Cardiac muscle cell (in vitro differentiated cells and primary cell): Measurements from ENCODE around the gene BIRC2. TPM values are rescaled to one million over a fixed set of nuclear protein-coding genes. Genes with fewer than 3 reads are reported as not detected.

ENCODE experiments used
- DNase-seq, 2 donors: peaks; one replicate each; pipeline versions ENCODE4 v3.0.0 to v3.0.0-alpha.2; 2010 to 2017; ENCODE audit warnings: low read depth in 1 of 2, low spot score in 1 of 2
- H3K27ac ChIP-seq: fragments of 200-600 bp; sonication (generic); 2 replicates; pipeline ENCODE4 v1.5.1; 2016
- H3K27me3 ChIP-seq: fragments of 200-600 bp; sonication (generic); 2 replicates; pipeline ENCODE4 v1.6.0; 2016; ENCODE audit warnings: control low read depth
- H3K36me3 ChIP-seq: fragments of 200-600 bp; sonication (generic); 2 replicates; pipeline ENCODE4 v1.5.1; 2016; ENCODE audit warnings: control low read depth
- H3K4me1 ChIP-seq: fragments of 200-600 bp; sonication (generic); 2 replicates; pipeline ENCODE4 v1.8.1; 2017; ENCODE audit warnings: low read depth, mild to moderate bottlenecking, mixed run types
- H3K4me3 ChIP-seq: fragments of 200-600 bp; sonication (generic); 2 replicates; pipeline ENCODE4 v1.5.1; 2016; ENCODE audit warnings: mild to moderate bottlenecking
- H3K9me3 ChIP-seq: fragments of 200-600 bp; sonication (generic); 2 replicates; pipeline ENCODE4 v1.5.1; 2017; ENCODE audit warnings: low read depth, mild to moderate bottlenecking, control low read depth
- CTCF ChIP-seq: IDR thresholded peaks from 2 replicates; pipeline ENCODE4 v1.5.1; 2012; ENCODE audit warnings: low read depth, mild to moderate bottlenecking, low read length
- polyA plus RNA-seq: library from polyadenylated mRNA; unstranded; fragments of >200 nt; fragmentation: Nextera tagmentation; extraction: Ambion mirVana; gene quantifications from 2 replicates; pipeline ENCODE4 v1.2.1, GENCODE V29; 2016
- total RNA-seq: library from RNA; depleted of rRNA; stranded (reverse); fragments of >200 nt; gene quantifications from 2 replicates; pipeline ENCODE4 v1.2.3, GENCODE V29; 2016

The BIRC2 gene
- total and polyA plus RNA-seq, 2 experiments from 2014 or later: 36.1 to 40.4 TPM

- H3K4me1 ChIP-seq: no peaks in the 10 kb centered on the region
- no peak overlapping the region for H3K27ac ChIP-seq
- H3K27me3 ChIP-seq: no peaks in the 10 kb centered on the region
- no peak overlapping the region for H3K4me3 ChIP-seq
- no peaks in the 10 kb centered on the region for H3K9me3 ChIP-seq
- no peak for DNase-seq
- no peaks in the 10 kb centered on the region for H3K36me3 ChIP-seq
- no peak for TF ChIP-seq CTCF
These were observed 40.2 kb downstream of the BIRC2 start for GRCh38 chr11:102387043-102387781.

GRCh38 chr11:102389253-102389652 lies 42.2 kb downstream of the BIRC2 start:
- no peak for DNase-seq
- no peak overlapping the region for H3K27ac ChIP-seq
- H3K27me3 ChIP-seq: no peaks in the 10 kb centered on the region
- H3K4me1 ChIP-seq: no peaks in the 10 kb centered on the region
- no peak for TF ChIP-seq CTCF
- H3K9me3 ChIP-seq: no peaks in the 10 kb centered on the region
- H3K36me3 ChIP-seq: no peaks in the 10 kb centered on the region
- H3K4me3 ChIP-seq: no peak overlapping the region

- peak; percentile 91 for TF ChIP-seq CTCF
- peak; percentile 71 to 74 for DNase-seq
- Histone ChIP-seq H3K27me3 (no peaks in the 10 kb centered on the region), H3K9me3 (no peaks in the 10 kb centered on the region), H3K27ac (no peak overlapping the region), H3K4me1 (no peaks in the 10 kb centered on the region), H3K36me3 (no peaks in the 10 kb centered on the region), H3K4me3 (no peak overlapping the region)
These were observed 43.9 kb downstream of the BIRC2 start for GRCh38 chr11:102390667-102391465.

GRCh38 chr11:102391549-102392237 lies 44.7 kb downstream of the BIRC2 start:
- DNase-seq: no peak
- Histone ChIP-seq H3K9me3 (no peaks in the 10 kb centered on the region), H3K4me3 (no peak overlapping the region), H3K36me3 (no peaks in the 10 kb centered on the region), H3K27ac (no peak overlapping the region), H3K27me3 (no peaks in the 10 kb centered on the region), H3K4me1 (no peaks in the 10 kb centered on the region)
- TF ChIP-seq CTCF: no peak

- no peak overlapping the region for H3K27ac ChIP-seq
- TF ChIP-seq CTCF: no peak
- H3K4me1 ChIP-seq: peaks cover 3% of the 10 kb centered on the region
- no peaks in the 10 kb centered on the region for H3K9me3 ChIP-seq
- no peak for DNase-seq
- H3K27me3 ChIP-seq: no peaks in the 10 kb centered on the region
- peaks cover under 1% of the 10 kb centered on the region for H3K36me3 ChIP-seq
- no peak overlapping the region for H3K4me3 ChIP-seq
These were observed 46.3 kb downstream of the BIRC2 start for GRCh38 chr11:102393272-102393730.
